T-helper 17 cell (primary cell): ENCODE data around the gene MERTK. TPM values are rescaled to one million over a fixed set of nuclear protein-coding genes. Genes with fewer than 3 reads are reported as not detected.
"Not testable (repeated sequence)": the region's sequence is repeated elsewhere in the genome, so short reads cannot be mapped to it uniquely, and the experiment has no call there.

Source experiments
- ATAC-seq: fragments of 150-1000 bp; cut with Tn5 transposase; 2 replicates; pipeline ENCODE4 v1.10.0; 2021; ENCODE audit warnings: mild to moderate bottlenecking, moderate library complexity
- DNase-seq, 3 donors: peaks; one replicate each; pipeline versions ENCODE4 v3.0.0 to v3.0.0-alpha.2; 2020 to 2021
- H3K9me3 ChIP-seq: one replicate; pipeline ENCODE4 v1.7.0; 2013; ENCODE audit warnings: low read length, mild to moderate bottlenecking; ENCODE audit not compliant: control insufficient read depth, poor library complexity, severe bottlenecking
- H3K27ac Mint-ChIP-seq: one replicate; pipeline ENCODE4 v1.8.0; 2022; ENCODE audit warnings: mild to moderate bottlenecking, moderate library complexity, mixed read lengths
- H3K27me3 Mint-ChIP-seq: one replicate; pipeline ENCODE4 v1.8.0; 2022; ENCODE audit warnings: mixed read lengths
- H3K36me3 Mint-ChIP-seq: one replicate; pipeline ENCODE4 v1.8.0; 2022; ENCODE audit warnings: low read depth, mixed read lengths
- H3K4me1 Mint-ChIP-seq: one replicate; pipeline ENCODE4 v1.8.0; 2022; ENCODE audit warnings: mild to moderate bottlenecking, mixed read lengths
- H3K4me3 Mint-ChIP-seq: one replicate; pipeline ENCODE4 v1.8.0; 2022; ENCODE audit warnings: mild to moderate bottlenecking, moderate library complexity, mixed read lengths
- total RNA-seq, 4 donors: library from RNA in 2 of 4; stranded (reverse) in 2 of 4; gene quantifications; one replicate each; pipeline ENCODE4 v1.2.3 and lab custom pipeline; 2022 to 2026

Gene MERTK
- total RNA-seq, 2 donors from 2014 or later, result 0.12 to 0.13 TPM

DNA sequence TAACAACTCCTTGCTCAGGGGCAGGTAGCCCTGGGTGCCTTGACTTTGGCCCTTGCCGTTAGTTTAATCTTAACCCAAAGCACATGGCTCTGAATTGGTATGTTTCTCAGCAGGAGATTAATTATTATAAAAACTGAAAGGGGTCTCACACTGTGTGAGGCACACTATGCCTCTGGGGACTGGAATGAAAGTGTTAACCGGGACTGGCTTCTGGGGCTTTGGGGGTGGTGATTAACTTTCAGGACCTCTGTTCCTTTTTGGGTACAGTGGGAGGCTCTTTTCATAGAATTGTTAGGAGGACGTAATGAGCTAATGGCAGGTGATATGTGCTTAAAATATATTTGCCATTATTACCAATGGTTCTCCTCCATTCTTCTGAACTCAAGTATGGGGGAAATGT is 5.1 kb downstream of the MERTK start:
- peaks cover 6% of the 10 kb centered on the region for H3K27me3 Mint-ChIP-seq
- H3K27ac Mint-ChIP-seq, result no peak overlapping the region
- H3K9me3 ChIP-seq, result no peaks in the 10 kb centered on the region
- H3K4me1 Mint-ChIP-seq, result peaks cover 5% of the 10 kb centered on the region
- no peaks in the 10 kb centered on the region for H3K36me3 Mint-ChIP-seq
- ATAC-seq, result no peak
- no peak for DNase-seq
- no peak overlapping the region for H3K4me3 Mint-ChIP-seq

DNA sequence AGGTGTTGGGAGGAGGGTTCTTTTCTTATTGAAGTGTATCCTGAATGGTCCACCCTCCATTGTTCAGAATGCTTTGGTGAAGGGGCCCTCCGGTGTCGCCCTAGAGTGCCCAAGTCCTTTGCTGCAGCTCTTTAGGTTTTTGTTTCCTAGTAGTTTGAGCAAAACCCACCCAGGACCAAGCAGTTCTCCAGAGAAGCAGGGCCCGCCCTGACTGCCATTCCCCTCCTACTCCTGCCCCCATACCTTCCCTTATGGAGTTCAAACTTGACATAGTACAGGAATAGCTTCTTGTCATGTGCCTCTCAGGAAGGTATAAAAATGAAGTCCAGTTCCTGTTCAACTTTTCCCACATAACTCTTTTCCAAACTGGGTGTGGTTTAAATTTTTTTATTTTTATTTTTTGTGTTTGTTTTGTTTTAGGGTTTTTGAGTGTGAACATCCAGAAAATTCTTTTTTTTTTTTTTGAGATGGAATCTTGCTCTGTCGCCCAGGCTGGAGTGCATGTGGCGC is 5.6 kb downstream of the MERTK start:
- no peak overlapping the region for H3K27ac Mint-ChIP-seq
- no peak for DNase-seq
- H3K27me3 Mint-ChIP-seq, result peaks cover 6% of the 10 kb centered on the region
- H3K36me3 Mint-ChIP-seq, result no peaks in the 10 kb centered on the region
- H3K4me3 Mint-ChIP-seq, result no peak overlapping the region
- no peak for ATAC-seq
- H3K4me1 Mint-ChIP-seq, result peaks cover 5% of the 10 kb centered on the region
- no peaks in the 10 kb centered on the region for H3K9me3 ChIP-seq

GRCh38 chr2:111904726-111905474 is 6.5 kb downstream of the MERTK start:
- ATAC-seq, result no peak
- Mint-ChIP-seq H3K27me3 (peaks cover 6% of the 10 kb centered on the region), H3K27ac (no peak overlapping the region), H3K4me1 (peaks cover 5% of the 10 kb centered on the region), H3K4me3 (no peak overlapping the region), H3K36me3 (no peaks in the 10 kb centered on the region)
- no peak for DNase-seq
- H3K9me3 ChIP-seq, result no peaks in the 10 kb centered on the region

DNA sequence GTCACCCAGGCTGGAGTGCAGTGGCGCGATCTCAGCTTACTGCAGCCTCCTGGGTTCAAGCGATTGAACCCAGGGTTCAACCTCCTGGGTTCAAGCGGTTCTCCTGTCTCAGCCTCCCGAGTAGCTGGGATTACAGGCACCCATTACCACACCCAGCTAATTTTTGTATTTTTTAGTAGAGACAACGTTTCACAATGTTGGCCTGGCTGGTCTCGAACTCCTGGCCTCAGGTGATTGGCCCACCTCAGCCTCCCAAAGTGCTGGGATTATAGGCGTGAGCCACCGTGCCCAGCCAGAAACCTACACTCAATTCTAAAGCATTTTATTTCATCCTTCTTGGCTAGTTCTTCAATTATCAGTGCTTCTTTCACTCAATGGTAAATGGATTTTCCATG is 7.1 kb downstream of the MERTK start:
- ATAC-seq, DNase-seq, H3K4me1 Mint-ChIP-seq, H3K27ac Mint-ChIP-seq, H3K4me3 Mint-ChIP-seq, H3K27me3 Mint-ChIP-seq, H3K9me3 ChIP-seq, H3K36me3 Mint-ChIP-seq: not testable (repeated sequence)

DNA sequence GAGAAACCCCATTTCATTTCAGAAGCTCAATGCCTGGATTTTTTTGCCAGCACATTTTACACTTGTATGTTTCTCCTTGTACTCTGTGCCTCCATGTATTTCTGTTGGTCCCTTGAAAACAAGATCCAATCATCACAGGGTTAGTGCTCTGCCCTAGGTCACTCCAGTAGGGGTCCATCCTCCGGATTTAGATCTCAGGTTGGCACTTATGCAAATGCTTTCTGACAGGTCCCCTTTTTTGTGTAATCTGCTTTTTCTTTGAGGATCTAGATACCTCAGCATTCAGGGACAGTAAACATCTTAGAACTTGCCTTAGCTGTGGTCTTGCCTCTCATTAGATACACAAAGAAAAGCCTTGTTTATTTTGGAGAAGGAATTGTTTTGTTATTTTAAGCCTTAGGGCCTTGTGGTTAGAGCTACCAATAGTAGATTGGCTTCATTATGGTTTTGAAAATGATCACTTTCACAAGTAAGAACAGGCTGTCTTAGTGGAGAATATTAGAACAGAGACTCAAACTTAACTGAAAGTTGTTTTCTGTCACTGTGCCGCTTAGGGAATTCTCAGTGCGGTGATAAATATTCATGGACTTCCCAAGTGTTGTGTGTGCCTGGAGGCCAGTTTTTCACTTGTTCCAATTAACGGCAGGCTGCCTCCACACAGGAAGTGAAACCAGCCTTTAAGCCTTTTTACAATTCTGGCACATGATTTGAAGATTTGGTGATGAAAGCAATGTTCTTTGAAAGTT is 7.8 kb downstream of the MERTK start:
- no peaks in the 10 kb centered on the region for H3K4me1 Mint-ChIP-seq
- DNase-seq, result no peak
- H3K27ac Mint-ChIP-seq, result no peak overlapping the region
- no peak for ATAC-seq
- H3K4me3 Mint-ChIP-seq, result no peak overlapping the region
- no peaks in the 10 kb centered on the region for H3K36me3 Mint-ChIP-seq
- no peaks in the 10 kb centered on the region for H3K9me3 ChIP-seq
- H3K27me3 Mint-ChIP-seq, result peaks cover 6% of the 10 kb centered on the region

DNA sequence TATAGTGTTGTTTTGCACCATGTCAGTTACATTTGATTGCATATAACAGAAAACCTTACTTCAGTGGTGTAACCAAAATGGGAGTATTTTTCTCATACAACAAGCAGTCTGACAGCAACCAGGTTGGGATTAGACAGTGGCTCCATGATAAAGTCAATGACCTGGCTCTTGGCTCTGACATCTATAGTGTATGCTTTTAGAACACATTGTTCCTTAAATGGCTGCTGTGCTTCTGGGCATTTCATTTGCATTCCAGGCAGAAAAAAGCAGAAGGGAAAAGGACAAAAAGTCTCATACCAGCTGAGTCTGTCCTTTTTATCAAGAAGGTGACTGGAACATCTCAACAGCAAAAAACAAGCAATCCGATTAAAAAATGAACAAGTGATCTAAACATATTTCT is 10.2 kb downstream of the MERTK start:
- no peaks in the 10 kb centered on the region for H3K36me3 Mint-ChIP-seq
- H3K27me3 Mint-ChIP-seq, result no peaks in the 10 kb centered on the region
- no peaks in the 10 kb centered on the region for H3K9me3 ChIP-seq
- ATAC-seq (no peak), DNase-seq (no peak)
- H3K4me1 Mint-ChIP-seq, result no peaks in the 10 kb centered on the region
- no peak overlapping the region for H3K4me3 Mint-ChIP-seq
- H3K27ac Mint-ChIP-seq, result no peak overlapping the region

- ATAC-seq (no peak), DNase-seq (no peak)
- no peak overlapping the region for H3K27ac Mint-ChIP-seq
- H3K4me1 Mint-ChIP-seq, result no peaks in the 10 kb centered on the region
- no peak overlapping the region for H3K4me3 Mint-ChIP-seq
- H3K9me3 ChIP-seq, result no peaks in the 10 kb centered on the region
- no peaks in the 10 kb centered on the region for H3K36me3 Mint-ChIP-seq
- no peaks in the 10 kb centered on the region for H3K27me3 Mint-ChIP-seq
Measured at GRCh38 chr2:111909079-111909478, 10.7 kb downstream of the MERTK start.

- not testable (repeated sequence) for H3K9me3 ChIP-seq, ATAC-seq, H3K4me1 Mint-ChIP-seq, DNase-seq, H3K27ac Mint-ChIP-seq, H3K27me3 Mint-ChIP-seq, H3K36me3 Mint-ChIP-seq, H3K4me3 Mint-ChIP-seq
Measured at GRCh38 chr2:111909997-111910396, 11.6 kb downstream of the MERTK start.

DNA sequence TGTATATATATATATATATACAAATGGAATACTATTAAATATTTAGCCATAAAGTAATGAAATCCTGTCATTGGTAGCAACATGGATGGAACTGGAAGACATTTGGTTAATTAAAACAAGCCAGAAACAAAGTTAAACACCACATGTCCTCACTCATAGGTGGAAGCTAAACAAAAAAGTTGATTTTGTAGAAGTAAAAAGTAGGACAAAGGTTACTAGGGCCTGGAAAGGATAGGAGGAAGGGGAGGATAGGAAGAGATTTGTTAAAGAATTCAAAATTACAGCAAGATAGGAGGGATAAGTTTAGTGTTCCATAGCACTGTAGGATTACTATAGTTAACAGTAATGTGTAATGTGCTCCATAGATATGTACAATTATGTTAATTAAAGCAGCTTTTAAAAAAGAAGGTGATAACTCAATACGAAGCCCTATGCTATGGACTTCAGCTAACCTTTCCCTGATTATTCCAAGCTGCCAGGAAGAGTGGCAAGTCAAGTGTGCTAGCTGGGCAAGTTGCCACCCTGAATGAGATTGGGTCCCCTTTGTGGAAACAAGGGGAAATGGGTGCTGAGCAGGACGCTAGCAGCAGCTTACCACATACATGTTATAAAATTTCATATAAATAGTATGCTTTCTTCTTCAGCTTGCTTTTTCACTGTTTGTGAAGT is 12.3 kb downstream of the MERTK start:
- Mint-ChIP-seq H3K4me3 (no peak overlapping the region), H3K27ac (no peak overlapping the region), H3K27me3 (no peaks in the 10 kb centered on the region), H3K36me3 (peaks cover 2% of the 10 kb centered on the region), H3K4me1 (no peaks in the 10 kb centered on the region)
- H3K9me3 ChIP-seq, result no peaks in the 10 kb centered on the region
- no peak for ATAC-seq
- DNase-seq, result no peak

- not testable (repeated sequence) for DNase-seq, H3K27ac Mint-ChIP-seq, ATAC-seq, H3K36me3 Mint-ChIP-seq, H3K9me3 ChIP-seq, H3K4me1 Mint-ChIP-seq, H3K27me3 Mint-ChIP-seq, H3K4me3 Mint-ChIP-seq
Measured at GRCh38 chr2:111911295-111911977, 13.0 kb downstream of the MERTK start.

DNA sequence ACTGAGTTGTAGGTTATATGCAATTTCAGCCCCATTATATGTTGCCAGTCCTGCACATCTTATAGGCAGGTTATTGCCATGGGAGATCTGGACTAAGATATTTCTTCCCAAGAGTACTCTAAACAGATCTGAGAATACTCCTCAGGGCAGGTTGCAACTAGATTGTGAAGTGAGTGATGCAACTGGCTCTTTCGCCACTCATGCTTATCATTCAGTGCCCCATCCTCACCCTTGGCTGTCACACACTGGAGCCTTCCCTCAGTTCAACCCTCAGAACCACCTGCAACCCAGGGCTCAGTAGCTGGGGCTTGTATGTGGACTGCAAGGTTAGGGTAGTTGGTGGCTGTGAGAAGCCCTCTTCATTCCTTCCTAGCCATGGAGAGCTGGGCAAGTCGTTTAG is 14.1 kb downstream of the MERTK start:
- Mint-ChIP-seq H3K27ac (no peak overlapping the region), H3K4me1 (no peaks in the 10 kb centered on the region), H3K27me3 (no peaks in the 10 kb centered on the region), H3K36me3 (peaks cover 2% of the 10 kb centered on the region), H3K4me3 (no peak overlapping the region)
- no peak for ATAC-seq
- no peak for DNase-seq
- H3K9me3 ChIP-seq, result no peaks in the 10 kb centered on the region

- H3K27me3 Mint-ChIP-seq, result peaks cover 15% of the 10 kb centered on the region
- H3K4me3 Mint-ChIP-seq, result no peak overlapping the region
- H3K4me1 Mint-ChIP-seq, result peaks cover 2% of the 10 kb centered on the region
- peak overlapping the region; percentile 59 for H3K27ac Mint-ChIP-seq
- peaks cover 2% of the 10 kb centered on the region for H3K36me3 Mint-ChIP-seq
- ATAC-seq (no peak), DNase-seq (no peak)
- no peaks in the 10 kb centered on the region for H3K9me3 ChIP-seq
Measured at GRCh38 chr2:111917106-111917505, 18.7 kb downstream of the MERTK start.

DNA sequence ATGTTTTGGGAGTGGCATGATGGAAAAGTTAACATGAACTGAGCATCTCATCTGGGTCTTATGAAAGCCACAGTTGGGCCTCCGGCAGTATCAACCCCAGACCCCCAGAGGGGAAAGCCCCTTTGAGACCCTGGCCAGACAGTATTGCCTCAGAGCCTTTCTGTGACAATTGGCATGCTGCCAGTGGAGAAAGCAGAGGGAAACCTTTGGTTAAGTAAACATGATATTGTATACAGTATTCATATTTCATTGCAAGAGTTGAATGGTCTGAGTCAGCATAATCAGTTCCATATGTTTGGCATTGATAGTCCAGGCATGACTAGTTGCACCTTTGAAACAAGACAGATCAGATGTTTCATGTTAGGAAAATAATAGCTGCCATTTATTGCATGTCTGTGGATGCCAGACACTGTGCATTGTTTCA is 20.0 kb downstream of the MERTK start:
- Mint-ChIP-seq H3K27me3 (peaks cover 24% of the 10 kb centered on the region), H3K27ac (no peak overlapping the region), H3K4me3 (no peak overlapping the region), H3K36me3 (peaks cover 2% of the 10 kb centered on the region), H3K4me1 (peaks cover 2% of the 10 kb centered on the region)
- H3K9me3 ChIP-seq, result no peaks in the 10 kb centered on the region
- ATAC-seq, result no peak
- no peak for DNase-seq
